HS-5 (cell line): ENCODE data around the gene RFC1.
"Not testable (repeated sequence)": the region's sequence is repeated elsewhere in the genome, so short reads cannot be mapped to it uniquely, and the experiment has no call there.

ENCODE experiments used
- DNase-seq: peaks from one replicate; pipeline ENCODE4 v3.0.0-alpha.2; 2012; ENCODE audit warnings: low read depth

RFC1 gene, protein sequence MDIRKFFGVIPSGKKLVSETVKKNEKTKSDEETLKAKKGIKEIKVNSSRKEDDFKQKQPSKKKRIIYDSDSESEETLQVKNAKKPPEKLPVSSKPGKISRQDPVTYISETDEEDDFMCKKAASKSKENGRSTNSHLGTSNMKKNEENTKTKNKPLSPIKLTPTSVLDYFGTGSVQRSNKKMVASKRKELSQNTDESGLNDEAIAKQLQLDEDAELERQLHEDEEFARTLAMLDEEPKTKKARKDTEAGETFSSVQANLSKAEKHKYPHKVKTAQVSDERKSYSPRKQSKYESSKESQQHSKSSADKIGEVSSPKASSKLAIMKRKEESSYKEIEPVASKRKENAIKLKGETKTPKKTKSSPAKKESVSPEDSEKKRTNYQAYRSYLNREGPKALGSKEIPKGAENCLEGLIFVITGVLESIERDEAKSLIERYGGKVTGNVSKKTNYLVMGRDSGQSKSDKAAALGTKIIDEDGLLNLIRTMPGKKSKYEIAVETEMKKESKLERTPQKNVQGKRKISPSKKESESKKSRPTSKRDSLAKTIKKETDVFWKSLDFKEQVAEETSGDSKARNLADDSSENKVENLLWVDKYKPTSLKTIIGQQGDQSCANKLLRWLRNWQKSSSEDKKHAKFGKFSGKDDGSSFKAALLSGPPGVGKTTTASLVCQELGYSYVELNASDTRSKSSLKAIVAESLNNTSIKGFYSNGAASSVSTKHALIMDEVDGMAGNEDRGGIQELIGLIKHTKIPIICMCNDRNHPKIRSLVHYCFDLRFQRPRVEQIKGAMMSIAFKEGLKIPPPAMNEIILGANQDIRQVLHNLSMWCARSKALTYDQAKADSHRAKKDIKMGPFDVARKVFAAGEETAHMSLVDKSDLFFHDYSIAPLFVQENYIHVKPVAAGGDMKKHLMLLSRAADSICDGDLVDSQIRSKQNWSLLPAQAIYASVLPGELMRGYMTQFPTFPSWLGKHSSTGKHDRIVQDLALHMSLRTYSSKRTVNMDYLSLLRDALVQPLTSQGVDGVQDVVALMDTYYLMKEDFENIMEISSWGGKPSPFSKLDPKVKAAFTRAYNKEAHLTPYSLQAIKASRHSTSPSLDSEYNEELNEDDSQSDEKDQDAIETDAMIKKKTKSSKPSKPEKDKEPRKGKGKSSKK

DNA sequence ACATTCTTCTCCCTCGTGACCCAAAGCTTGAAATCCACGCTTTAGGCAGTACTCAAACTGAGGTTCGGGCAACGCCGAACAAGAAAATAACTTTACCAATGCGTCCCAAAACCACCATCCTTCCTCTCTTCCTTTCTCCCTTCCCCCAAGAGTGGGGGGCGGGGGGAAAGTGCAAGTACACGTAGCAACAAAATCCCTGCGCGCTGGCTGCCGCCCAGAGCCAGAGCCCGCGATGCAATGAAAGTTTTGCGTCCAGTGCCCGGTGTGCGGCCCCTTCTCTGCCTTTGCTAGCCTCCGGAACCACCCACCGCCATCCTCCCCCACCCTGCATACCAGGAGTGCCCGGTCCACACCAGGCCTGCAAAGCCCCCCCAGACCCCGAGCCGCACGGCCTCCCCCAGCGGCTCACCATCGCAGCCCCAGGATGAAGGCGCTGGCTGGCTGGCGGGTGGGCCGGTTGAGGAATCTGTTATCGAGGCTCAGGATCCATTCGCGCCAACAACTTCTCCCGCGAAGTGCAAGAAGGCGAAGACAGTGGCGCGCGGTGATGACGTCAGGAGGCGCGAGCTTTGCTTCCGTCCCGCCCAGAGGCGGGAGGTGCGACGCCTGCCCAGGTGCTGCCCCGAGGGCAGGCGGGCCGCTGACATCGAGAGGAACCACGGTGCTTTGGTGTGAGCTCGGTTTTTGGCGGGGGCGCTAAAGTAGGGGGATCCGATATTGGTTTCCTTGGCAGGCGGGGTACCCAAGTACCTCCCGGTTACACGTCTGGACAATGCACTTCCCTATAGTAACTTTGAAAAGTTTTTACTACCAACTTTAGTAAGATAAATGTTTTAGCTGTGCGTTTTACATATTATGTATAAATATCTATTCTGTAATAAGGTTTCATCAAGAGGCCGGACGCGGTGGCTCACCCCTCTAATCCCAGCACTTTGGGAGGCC lies at the start of gene RFC1:
RFC1 (minus strand) TSS at position 533 of the 942 bp plus-strand sequence; CDS start at position 412, 121 bp downstream.
- DNase-seq = no peak

DNA sequence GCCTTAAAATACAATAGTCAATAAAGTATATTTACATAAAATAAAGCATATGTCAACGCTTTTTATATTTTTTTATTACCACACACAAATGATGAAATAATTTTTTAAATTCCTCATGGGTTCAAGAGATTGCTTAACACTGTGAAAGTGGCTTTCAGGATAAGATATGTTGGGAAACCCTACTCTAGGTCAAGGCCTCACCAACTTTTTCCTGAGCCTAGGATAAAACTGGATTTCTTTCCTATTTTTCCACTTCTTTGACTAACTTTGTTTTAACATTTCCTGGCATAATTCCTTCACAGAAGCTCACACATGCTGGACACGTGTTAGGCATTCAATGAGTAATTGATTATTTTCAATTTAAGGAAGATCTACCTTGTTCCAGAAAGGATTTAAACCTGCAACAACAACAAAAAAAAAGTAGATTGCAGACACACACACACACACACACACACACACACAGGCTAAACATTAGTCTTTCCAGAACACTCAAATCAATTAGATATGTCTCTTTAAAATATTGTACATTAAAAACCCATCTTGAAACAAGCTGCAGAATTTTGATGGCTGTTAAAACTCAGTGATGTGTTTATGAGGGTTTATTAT lies 49.6 kb upstream of the RFC1 start:
- peak; percentile 0 for DNase-seq

DNA sequence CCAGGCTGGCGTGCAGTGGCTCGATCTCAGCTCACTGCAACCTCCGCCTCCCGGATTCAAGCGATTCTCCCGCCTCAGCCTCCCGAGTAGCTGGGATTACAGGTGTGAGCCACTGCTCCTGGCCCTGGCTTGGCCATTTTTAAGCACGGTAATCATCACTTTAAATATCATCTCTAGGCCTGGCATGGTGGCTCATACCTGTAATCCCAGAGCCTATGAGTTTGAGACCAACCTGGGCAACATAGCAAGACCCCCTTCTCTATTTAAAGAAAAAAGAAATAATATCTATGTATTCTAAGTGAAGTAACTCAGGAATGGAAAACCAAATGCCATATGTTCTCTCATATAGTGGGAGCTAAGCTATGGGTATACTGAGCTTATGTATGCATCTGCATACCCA lies 45.4 kb upstream of the RFC1 start:
- not testable (repeated sequence) for DNase-seq

DNA sequence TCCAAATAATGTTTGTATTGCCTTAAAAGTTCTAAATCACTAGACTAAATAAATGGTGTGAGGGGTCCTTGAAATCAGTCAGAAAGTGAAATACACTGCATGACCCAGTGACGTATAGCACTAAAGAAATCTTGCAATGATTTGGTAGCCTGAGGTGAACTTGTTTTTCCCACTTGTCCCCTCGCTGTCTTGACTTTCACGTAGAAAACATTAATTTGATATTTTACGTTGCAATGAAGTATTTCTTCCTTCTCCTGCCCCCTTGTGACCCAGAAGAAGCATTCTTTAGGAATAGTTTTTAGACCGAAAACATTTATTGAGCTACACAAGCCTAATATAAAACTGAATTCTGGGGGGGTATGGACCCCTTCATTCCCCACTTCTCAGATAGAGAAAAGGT lies 44.3 kb upstream of the RFC1 start:
- DNase-seq = no peak

DNA sequence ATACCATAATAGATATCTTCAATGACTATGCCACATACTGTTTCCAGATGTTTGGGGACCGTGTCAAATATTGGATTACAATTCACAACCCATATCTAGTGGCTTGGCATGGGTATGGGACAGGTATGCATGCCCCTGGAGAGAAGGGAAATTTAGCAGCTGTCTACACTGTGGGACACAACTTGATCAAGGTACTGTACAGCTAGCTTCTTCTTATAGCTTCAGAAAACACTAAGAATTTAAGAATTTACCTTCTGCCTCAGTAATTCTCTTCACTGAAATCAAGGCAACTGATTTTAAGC lies 41.4 kb upstream of the RFC1 start:
- no peak for DNase-seq

DNA sequence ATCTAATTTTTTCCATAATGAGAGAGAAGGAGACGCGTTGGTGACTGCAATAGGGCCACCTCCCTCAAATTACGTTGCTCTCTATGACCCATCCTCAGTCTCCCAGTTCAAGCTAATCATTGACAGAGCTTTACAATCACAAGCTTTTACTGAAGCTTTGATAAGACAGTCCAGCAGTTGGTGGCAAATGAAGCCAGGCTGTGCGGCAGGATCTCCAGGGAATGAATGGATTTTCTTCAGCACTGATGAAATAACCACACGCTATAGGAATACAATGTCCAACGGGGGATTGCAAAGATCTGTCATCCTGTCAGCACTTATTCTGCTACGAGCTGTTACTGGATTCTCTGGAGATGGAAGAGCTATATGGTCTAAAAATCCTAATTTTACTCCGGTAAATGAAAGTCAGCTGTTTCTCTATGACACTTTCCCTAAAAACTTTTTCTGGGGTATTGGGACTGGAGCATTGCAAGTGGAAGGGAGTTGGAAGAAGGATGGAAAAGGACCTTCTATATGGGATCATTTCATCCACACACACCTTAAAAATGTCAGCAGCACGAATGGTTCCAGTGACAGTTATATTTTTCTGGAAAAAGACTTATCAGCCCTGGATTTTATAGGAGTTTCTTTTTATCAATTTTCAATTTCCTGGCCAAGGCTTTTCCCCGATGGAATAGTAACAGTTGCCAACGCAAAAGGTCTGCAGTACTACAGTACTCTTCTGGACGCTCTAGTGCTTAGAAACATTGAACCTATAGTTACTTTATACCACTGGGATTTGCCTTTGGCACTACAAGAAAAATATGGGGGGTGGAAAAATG lies 40.8 kb upstream of the RFC1 start, which contains the start of gene KLB:
KLB (plus strand) TSS at position 168 of the 821 bp plus-strand sequence; CDS start at position 188, 20 bp downstream.
- no peak for DNase-seq

DNA sequence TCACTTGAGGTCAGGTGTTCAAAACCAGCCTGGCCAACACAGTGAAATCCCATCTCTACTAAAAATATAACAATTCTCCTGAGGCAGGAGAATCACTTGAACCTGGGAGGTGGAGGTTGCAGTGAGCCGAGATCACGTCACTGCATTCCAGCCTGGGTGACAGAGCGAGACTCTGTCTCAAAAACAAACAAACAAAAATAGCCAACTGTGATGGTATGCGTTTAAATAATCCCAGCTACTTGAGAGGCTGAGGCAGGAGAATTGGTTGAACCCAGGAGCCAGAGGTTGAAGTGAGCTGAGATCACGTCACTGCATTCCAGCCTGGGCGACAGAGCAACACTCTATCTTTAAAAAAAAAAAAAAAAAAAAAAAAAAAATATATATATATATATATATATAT lies 35.5 kb upstream of the RFC1 start:
- DNase-seq = not testable (repeated sequence)

DNA sequence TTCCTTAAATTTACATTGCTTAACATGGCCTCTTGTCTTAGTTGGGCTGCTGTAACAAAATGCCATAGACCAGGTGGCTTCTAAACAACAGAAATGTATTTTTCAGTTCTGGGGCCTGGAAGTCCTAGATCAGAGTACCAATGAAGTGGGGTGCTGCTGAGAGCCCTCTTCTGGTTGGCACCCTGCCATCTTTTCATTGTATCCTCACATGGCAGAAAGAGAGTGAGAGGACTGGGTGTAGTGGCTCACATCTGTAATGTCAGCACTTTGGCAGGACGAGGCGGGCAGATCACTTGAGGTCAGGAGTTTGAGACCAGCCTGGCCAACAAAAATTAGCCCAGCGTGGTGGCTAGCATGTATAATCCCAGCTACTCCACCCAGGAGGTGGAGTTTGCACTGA lies 28.5 kb upstream of the RFC1 start:
- DNase-seq = no peak

DNA sequence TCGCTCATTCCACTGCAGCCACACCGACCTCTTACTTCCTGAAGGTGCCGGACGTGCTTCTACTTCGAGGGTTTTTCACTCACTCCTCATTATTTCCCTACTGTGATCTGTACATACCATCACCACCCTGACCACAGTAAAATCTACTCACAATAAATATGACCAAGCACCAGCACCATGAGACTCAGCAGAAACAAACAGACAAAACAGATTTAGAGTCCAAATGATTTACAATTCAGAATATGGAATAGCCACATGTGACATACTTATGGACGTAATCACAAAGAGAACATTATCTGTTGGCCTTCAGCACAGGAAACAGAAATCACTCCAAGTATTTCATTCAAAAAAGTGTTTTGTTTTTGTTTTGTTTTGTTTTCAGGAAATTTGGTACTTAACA lies 24.4 kb upstream of the RFC1 start:
- DNase-seq = no peak

DNA sequence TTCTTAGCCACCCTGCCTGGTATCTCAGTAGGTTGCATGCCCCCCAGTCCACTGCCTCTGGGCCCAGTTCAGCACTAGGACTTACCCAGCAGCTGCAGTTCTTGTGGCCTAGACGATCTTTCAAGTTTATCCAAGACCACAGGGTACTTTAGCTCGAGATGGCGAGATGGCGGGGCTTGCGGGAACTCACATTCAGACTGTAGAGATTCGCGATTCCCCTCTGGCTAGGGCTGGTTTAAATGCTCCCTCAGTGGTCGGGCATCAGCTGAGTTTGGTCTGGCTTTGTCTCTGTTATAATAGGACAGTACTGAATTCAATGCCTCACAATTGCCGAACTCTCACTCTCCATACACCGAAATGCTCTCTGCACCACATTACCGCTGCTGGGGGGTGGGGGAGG lies 18.4 kb upstream of the RFC1 start:
- DNase-seq = no peak

DNA sequence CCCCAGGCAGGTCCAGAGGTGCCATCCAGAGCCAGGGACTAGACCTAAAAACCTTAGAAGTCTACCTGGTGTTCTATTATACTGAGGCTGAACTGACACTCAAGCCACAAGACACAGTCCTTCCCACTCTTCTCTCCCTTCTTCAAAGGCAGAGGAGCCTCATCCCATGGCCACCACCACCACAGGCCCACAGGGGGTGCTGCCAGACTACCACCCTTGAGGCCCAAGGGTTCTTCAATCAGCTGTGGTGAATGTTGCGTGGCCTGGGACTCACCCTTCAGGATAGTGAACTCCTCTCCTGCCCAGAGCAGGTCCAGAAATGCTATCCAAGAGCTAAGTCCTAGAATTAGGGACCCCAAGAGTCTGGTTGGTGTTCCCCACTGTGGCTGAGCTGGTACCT lies 17.5 kb upstream of the RFC1 start:
- DNase-seq = no peak

DNA sequence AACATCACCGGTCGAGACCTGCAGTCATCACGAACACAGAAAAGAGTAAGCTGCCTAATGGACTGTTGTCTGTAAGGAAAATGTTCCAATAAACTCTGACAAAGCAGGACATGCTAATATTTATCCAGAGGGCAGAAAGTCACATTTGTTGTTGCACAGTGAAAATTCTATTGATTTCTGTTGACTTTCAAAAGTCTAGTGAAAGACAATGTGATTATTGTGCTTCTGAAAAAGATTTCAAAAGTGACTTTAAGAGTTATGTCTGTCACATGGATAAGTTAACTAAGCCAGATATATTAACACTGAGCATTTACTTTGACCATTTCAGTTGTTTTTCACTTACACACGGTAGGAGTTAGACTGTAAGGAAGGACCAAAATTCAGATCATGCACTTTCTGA lies 9.3 kb upstream of the RFC1 start:
- DNase-seq = no peak

DNA sequence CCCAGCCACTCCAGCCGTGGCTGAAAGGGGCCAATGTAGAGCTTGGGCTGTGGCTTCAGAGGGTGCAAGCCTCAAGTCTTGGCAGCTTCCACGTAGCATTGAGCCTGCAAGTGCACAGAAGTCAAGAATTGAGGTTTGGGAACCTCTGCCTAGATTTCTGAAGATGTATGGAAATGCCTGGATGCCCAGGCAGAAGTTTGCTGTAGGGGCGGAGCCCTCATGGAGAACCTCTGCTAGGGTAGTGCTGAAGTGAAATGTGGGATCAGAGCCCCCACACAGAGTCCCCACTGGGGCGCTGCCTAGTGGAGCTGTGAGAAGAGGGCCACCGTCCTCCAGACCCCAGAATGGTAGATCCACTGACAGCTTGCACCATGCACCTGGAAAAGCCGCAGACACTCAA lies 5.0 kb upstream of the RFC1 start:
- not testable (repeated sequence) for DNase-seq

DNA sequence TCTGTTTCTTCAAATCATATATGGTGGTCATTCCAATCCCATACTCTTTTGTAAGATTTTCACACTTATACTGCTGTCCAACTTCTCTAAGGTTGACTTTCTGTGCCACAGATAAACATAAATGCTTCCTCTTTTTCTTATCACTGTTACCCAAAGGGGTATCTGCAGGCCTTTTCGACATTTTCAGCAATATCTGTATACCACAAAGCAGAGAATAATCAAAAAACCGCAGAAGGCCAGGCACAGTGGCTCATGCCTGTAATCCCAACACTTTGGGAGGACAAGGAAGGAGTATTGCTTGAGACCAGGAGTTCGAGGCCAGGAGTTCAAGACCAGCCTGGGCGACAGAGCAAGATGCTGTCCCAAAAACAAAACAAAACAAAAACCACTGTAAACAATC lies 3.1 kb upstream of the RFC1 start:
- no peak for DNase-seq

DNA sequence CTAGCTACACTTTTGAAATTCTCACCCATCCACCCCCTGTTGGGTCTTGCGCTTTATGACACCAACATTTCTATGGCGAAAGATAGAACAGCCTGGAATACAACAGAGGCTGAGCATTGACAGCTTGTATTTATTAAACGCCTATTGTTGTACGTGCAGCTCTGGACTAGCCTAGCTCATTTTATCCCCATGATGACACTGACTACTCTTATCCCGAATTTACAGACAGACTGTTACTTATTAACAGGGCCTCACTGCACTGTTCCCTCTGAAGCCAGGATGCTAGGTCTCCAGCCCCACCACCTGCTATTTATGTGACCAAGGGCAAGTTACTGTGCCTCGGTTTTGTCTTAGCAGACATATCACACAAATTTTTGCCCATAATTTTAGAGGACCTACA lies 1.0 kb upstream of the RFC1 start:
- no peak for DNase-seq

DNA sequence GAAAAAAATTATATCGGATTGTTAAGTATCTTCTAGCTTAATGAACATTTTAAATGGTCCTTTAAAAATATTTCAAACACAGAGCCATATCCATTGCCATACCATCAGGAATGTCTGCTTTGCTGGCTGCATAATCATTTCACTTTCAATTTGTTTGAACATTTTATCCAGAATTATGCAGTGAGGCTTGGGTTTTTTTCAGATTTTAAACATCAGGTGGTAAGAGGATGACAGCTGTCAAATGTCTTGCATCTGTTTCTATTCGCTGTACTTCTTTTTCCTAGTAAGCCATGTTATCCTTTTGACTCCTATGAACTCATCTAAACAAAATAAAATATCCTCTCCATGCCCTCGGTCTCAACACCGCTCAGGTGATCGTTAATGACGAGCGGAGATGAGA lies 802 bp downstream of the RFC1 start:
- no peak for DNase-seq

DNA sequence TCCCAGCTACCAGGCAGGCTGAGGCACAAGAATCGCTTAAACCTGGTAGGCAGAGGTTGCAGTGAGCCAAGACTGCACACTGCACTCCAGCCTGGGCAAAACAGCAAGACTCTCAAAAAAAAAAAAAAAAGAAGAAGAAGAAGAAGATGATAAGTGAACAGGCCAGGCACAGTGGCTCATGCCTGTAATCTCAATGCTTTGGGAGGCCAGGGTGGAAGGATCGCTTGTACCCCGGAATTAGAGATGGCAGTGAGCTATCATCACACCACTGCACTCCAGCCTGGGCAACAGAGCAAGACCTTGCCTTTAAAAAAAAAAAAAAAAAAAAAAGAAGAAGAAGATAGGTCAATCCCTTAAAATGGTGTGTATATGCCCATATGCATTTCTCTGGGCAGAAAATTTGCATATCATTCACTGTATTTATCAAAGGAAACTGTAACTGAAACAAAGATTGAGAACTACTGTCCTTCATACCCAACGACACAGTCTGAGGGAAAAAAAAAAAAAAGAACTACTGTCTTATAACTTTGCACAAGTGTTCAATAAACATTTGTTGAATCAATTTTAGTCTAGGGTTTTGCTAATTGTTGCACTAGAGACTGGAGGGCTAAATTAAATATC lies 2.3 kb downstream of the RFC1 start:
- DNase-seq = no peak

DNA sequence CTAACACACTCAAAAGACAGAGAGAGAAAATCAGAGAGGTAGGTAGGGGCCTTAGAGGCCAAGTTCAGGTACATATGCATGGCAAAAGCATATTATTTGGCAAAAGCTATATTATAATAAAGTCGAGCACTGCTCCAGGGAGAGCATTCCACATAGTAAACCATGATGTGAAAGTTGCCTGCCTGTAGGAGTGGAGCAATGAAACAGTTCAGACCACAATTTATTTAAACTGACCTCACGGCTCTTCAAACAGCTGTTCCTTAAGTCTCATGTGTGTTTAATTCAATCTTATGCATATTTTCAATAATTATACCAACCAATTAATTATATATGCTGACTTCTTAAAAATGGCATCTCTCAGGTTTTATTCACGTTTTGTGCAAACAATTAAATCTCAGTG lies 3.3 kb downstream of the RFC1 start:
- no peak for DNase-seq

DNA sequence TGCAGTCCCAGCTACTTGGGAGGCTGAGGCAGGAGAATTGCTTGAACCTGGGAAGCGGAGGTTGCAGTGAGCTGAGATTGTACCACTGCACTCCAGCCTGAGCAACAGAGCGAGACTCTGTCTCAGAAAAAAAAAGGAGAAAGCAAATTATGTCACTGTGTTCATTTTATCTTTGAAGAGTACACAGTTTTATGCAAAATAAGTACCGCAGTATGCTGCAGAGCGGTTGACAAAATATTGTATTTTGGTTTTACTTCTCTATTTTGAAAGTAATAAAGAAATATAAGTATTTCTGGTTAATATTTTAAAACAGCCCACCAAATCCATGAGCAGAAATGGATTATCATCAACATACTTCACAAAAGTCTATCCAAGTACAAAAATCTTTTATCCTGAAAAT lies 5.6 kb downstream of the RFC1 start:
- not testable (repeated sequence) for DNase-seq

DNA sequence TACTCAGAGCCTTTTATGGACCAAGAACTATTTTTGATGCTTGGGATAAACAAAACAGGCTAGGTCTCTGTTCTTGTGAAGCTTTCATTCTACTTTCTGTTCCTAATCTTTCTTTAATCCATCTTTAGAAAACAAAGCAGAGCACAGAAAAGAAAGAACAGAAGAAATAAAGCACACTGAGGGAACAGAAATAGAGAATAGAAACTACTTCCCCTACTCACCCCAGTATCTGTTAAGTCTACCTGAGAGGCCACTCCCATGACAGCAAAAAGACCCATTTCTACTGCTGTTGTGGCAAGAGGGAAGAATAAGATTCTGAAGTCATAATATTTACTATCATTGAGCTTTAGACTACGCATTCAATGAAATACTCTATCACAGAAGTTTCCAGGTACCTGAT lies 9.2 kb downstream of the RFC1 start:
- DNase-seq = no peak
